MM.1S (cell line): ENCODE results near the gene AZIN2.

ENCODE experiments used
- DNase-seq: peaks from one replicate; pipeline ENCODE4 v3.0.0-alpha.2; 2015
- H2AFZ ChIP-seq: fragments of 300-600 bp; sonication (generic); 2 replicates; pipeline ENCODE4 v1.6.0; 2016; ENCODE audit warnings: antibody characterized with exemption, low read length
- H3F3A ChIP-seq: fragments of 300-600 bp; sonication (generic); 2 replicates; pipeline ENCODE4 v1.6.1; 2016; ENCODE audit warnings: mild to moderate bottlenecking, antibody characterized with exemption, low read length, moderate library complexity, mixed read lengths; ENCODE audit not compliant: insufficient read depth
- H3K27ac ChIP-seq: fragments of 300-600 bp; sonication (generic); 2 replicates; pipeline ENCODE4 v1.5.1; 2016; ENCODE audit warnings: mild to moderate bottlenecking, low read length
- H3K27me3 ChIP-seq: fragments of 300-600 bp; sonication (generic); replicated peaks from 2 replicates; pipeline ENCODE4 v1.6.0; 2016; ENCODE audit warnings: low read length; ENCODE audit not compliant: insufficient read depth
- H3K36me3 ChIP-seq: fragments of 300-600 bp; sonication (generic); replicated peaks from 2 replicates; pipeline ENCODE4 v1.6.1; 2016; ENCODE audit warnings: mild to moderate bottlenecking, low read length, mixed read lengths; ENCODE audit not compliant: insufficient read depth
- H3K4me1 ChIP-seq: fragments of 300-600 bp; sonication (generic); 2 replicates; pipeline ENCODE4 v1.6.1; 2016; ENCODE audit warnings: low read length, mixed read lengths
- H3K4me2 ChIP-seq: fragments of 300-600 bp; sonication (generic); 2 replicates; pipeline ENCODE4 v1.6.0; 2016; ENCODE audit warnings: low read depth, low read length
- H3K4me3 ChIP-seq: fragments of 300-600 bp; sonication (generic); 2 replicates; pipeline ENCODE4 v1.5.1; 2016; ENCODE audit warnings: low read length, mixed read lengths
- H3K79me2 ChIP-seq: fragments of 300-600 bp; sonication (generic); 2 replicates; pipeline ENCODE4 v1.6.1; 2016; ENCODE audit warnings: mixed run types, low read length, mixed read lengths
- H3K9ac ChIP-seq: fragments of 300-600 bp; sonication (generic); 2 replicates; pipeline ENCODE4 v1.6.1; 2016; ENCODE audit warnings: low read length, mixed read lengths
- H3K9me2 ChIP-seq: fragments of 300-600 bp; sonication (generic); replicated peaks from 2 replicates; pipeline ENCODE4 v1.6.1; 2016; ENCODE audit warnings: mild to moderate bottlenecking, low read length, mixed read lengths; ENCODE audit not compliant: insufficient read depth
- H3K9me3 ChIP-seq: fragments of 300-600 bp; sonication (generic); replicated peaks from 2 replicates; pipeline ENCODE4 v1.6.1; 2016; ENCODE audit warnings: mild to moderate bottlenecking, low read length, mixed read lengths; ENCODE audit not compliant: insufficient read depth
- H4K20me1 ChIP-seq: fragments of 300-600 bp; sonication (generic); 2 replicates; pipeline ENCODE4 v1.6.1; 2016; ENCODE audit warnings: mild to moderate bottlenecking, low read length, moderate library complexity, mixed read lengths; ENCODE audit not compliant: insufficient read depth
- CTCF ChIP-seq: fragments of 300-600 bp; sonication (generic); IDR thresholded peaks from 2 replicates; pipeline ENCODE4 v1.5.1; 2016; ENCODE audit warnings: antibody characterized with exemption, low read length, mixed read lengths
- EZH2 ChIP-seq: fragments of 300-600 bp; sonication (generic); optimal IDR thresholded peaks from 2 replicates; pipeline ENCODE3; 2017; ENCODE audit warnings: low read depth, mild to moderate bottlenecking, antibody characterized with exemption, low read length, mixed read lengths
- EZH2phosphoT487 ChIP-seq: fragments of 300-600 bp; sonication (generic); IDR thresholded peaks from 2 replicates; pipeline ENCODE4 v1.6.1; 2018; ENCODE audit warnings: antibody characterized with exemption, low read length

AZIN2 gene

DNA sequence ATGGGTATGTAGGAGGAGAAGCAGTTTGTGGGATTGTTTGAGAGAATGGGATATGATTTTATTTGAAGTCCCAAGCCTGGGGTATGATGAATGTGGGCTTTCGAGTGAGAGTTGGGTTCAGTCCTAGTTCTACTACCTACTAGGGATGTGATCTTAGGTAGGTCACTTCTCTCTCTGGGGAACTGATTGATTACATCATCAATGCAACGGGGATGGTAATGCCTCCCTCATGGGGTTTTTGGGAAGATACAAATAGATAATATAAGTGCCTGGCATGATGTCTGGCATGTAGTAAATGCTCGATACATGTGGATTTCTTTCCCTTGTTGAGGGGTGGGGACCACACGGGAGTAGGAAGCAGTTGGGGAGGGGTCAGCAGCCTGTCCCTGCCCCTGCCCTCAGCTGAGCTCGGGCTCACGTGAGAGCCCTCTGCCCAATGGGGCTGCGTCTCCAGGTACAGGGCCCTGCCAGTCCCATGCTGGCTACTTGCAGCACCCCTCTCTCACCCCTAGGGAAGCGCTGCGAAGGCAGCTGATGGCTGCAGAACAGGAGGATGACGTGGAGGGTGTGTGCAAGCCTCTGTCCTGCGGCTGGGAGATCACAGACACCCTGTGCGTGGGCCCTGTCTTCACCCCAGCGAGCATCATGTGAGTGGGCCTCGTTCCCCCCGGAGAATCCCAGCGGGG, 38.7 kb downstream of the AZIN2 start:
- H3K36me3 ChIP-seq, result no peaks in the 10 kb centered on the region
- no peaks in the 10 kb centered on the region for H3K27me3 ChIP-seq
- H3K9me3 ChIP-seq, result no peaks in the 10 kb centered on the region
- H3K27ac ChIP-seq, result no peak overlapping the region
- H3K4me2 ChIP-seq, result no peak overlapping the region
- no peak overlapping the region for H3K4me3 ChIP-seq
- H3K9ac ChIP-seq, result no peak overlapping the region
- no peaks in the 10 kb centered on the region for H4K20me1 ChIP-seq
- no peaks in the 10 kb centered on the region for H3K9me2 ChIP-seq
- no peaks in the 10 kb centered on the region for H3K4me1 ChIP-seq
- no peaks in the 10 kb centered on the region for H3K79me2 ChIP-seq
- H2AFZ ChIP-seq, result no peak overlapping the region
- no peak for DNase-seq
- H3F3A ChIP-seq, result no peaks in the 10 kb centered on the region
- TF ChIP-seq CTCF, result no peak
- no peak for TF ChIP-seq EZH2phosphoT487
- no peak for TF ChIP-seq EZH2

DNA sequence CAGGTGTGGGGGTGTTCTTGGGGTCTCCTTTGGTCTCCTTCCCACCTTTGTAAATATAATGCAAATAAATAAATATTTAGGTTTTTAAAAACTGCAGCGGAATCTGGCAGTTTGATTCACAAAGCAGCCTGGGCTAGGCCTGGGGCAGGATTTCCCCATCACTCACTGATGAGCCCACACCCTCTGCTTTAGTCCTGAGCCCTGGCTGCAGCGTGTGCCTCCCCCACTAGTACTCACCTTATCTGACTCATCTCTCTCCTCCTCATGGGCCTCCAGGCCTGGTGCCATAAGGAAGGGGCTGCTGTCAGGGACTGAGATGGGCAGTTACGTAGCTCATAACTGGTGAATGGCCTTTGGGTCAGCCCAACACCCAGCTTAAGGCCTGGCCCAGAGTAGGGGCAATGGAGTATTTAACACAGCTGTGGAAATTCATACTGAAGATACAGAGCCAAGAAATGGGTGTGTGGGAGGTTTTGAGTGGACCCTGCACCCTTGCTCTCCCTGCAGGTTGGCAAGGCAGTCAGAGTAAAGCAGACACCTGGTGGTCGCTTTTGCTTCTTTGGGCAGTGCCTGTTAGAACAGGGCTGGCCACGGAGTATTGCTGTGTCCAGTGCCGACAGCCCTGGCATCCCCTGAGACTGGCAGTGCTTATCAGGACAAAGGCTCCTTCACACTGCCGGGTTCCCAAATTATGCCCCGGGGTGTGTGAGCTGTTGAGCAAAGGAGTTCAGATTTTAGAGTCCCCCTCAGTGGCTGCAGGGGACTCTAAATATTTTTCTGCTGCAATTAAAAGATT, 39.7 kb downstream of the AZIN2 start:
- no peaks in the 10 kb centered on the region for H3K4me1 ChIP-seq
- no peaks in the 10 kb centered on the region for H3K9me3 ChIP-seq
- H3K36me3 ChIP-seq, result no peaks in the 10 kb centered on the region
- H3K79me2 ChIP-seq, result 0 out of 2 replicates have a peak, but pooled peaks cover 5% of the 10 kb centered on the region
- H3K4me3 ChIP-seq, result no peak overlapping the region
- no peak overlapping the region for H3K27ac ChIP-seq
- H3F3A ChIP-seq, result no peaks in the 10 kb centered on the region
- TF ChIP-seq EZH2 (no peak), EZH2phosphoT487 (no peak), CTCF (no peak)
- DNase-seq, result no peak
- H4K20me1 ChIP-seq, result no peaks in the 10 kb centered on the region
- no peak overlapping the region for H3K4me2 ChIP-seq
- H3K9ac ChIP-seq, result no peak overlapping the region
- H2AFZ ChIP-seq, result no peak overlapping the region
- no peaks in the 10 kb centered on the region for H3K9me2 ChIP-seq
- no peaks in the 10 kb centered on the region for H3K27me3 ChIP-seq

DNA sequence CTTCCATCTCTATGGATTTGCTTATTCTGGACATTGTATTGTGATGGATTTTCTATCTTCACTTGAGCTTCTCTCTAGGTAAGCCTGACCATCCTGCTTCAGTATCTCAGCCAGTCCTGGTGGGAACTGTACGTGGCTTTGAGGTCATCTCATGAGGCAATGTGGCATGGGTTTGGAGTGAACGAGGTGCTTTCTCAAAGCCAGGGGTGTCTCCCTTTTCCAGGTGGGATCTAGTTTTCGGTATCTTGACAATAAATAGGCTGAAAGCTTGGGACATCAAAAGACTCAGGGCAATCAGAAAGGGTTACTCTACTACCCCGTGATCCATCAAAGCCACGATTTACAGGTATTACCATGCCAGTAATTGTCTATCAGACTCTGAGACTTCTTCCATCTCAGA, 40.8 kb downstream of the AZIN2 start:
- H2AFZ ChIP-seq, result no peak overlapping the region
- H3K4me3 ChIP-seq, result no peak overlapping the region
- H3K79me2 ChIP-seq, result peaks cover 14% of the 10 kb centered on the region
- H3K27me3 ChIP-seq, result no peaks in the 10 kb centered on the region
- no peaks in the 10 kb centered on the region for H3K36me3 ChIP-seq
- no peak for DNase-seq
- TF ChIP-seq CTCF, result no peak
- TF ChIP-seq EZH2, result no peak
- no peak for TF ChIP-seq EZH2phosphoT487
- H3K27ac ChIP-seq, result no peak overlapping the region
- H3K4me1 ChIP-seq, result no peaks in the 10 kb centered on the region
- no peak overlapping the region for H3K4me2 ChIP-seq
- no peak overlapping the region for H3K9ac ChIP-seq
- no peaks in the 10 kb centered on the region for H3K9me3 ChIP-seq
- no peaks in the 10 kb centered on the region for H3K9me2 ChIP-seq
- no peaks in the 10 kb centered on the region for H4K20me1 ChIP-seq
- no peaks in the 10 kb centered on the region for H3F3A ChIP-seq
